CD8-positive, alpha-beta memory T cell (primary cell): Measurements from ENCODE around the gene NPHS1. TPM values are rescaled to one million over a fixed set of nuclear protein-coding genes. Genes with fewer than 3 reads are reported as not detected.
A peak's percentile ranks its signal among the peaks of the same experiment; 100 is the strongest.

ENCODE experiments used
- CTCF ChIA-PET: fragments of 350-600 bp; sonication (Branson Sonifier 250); formaldehyde crosslinking; loops from one replicate; lab custom pipeline; 2021; ENCODE audit warnings: antibody characterized with exemption; lab: Charles Lee
- POLR2A ChIA-PET: fragments of 350-600 bp; sonication (Branson Sonifier 250); formaldehyde crosslinking; loops from one replicate; lab custom pipeline; 2021; ENCODE audit warnings: antibody characterized with exemption; lab: Charles Lee
- DNase-seq, 5 donors: peaks; one replicate each; pipeline versions ENCODE4 v3.0.0 to v3.0.0-alpha.2; 2020 to 2022; ENCODE audit warnings: mixed read lengths in 1 of 5
- H3K27ac ChIP-seq: one replicate; pipeline ENCODE4 v1.7.0; 2013; ENCODE audit warnings: low read depth, mild to moderate bottlenecking, low read length, moderate library complexity
- H3K27me3 ChIP-seq: 2 replicates; pipeline ENCODE4 v1.7.0; 2013; ENCODE audit warnings: low read length, mild to moderate bottlenecking; ENCODE audit not compliant: insufficient read depth, poor library complexity, severe bottlenecking
- H3K36me3 ChIP-seq: 2 replicates; pipeline ENCODE4 v1.7.0; 2013; ENCODE audit warnings: mild to moderate bottlenecking, low read length, moderate library complexity; ENCODE audit not compliant: insufficient read depth
- H3K4me1 ChIP-seq: 2 replicates; pipeline ENCODE4 v1.7.0; 2013; ENCODE audit warnings: mild to moderate bottlenecking, low read length, moderate library complexity; ENCODE audit not compliant: insufficient read depth
- H3K4me3 ChIP-seq: 2 replicates; pipeline ENCODE4 v1.7.0; 2013; ENCODE audit warnings: mild to moderate bottlenecking, low read length
- H3K9me3 ChIP-seq: 2 replicates; pipeline ENCODE4 v1.7.0; 2013; ENCODE audit warnings: mild to moderate bottlenecking, low read length
- H3K27ac Mint-ChIP-seq, 8 donors: one replicate each; pipeline ENCODE4 v1.8.0; 2020 to 2021; ENCODE audit warnings: mixed read lengths in 8 of 8, mild to moderate bottlenecking in 6 of 8, inconsistent platforms in 3 of 8, moderate library complexity in 3 of 8
- H3K27me3 Mint-ChIP-seq, 2 donors: one replicate each; pipeline ENCODE4 v1.8.0; 2020 to 2021; ENCODE audit warnings: mixed read lengths in 2 of 2, mild to moderate bottlenecking in 1 of 2, moderate library complexity in 1 of 2
- H3K36me3 Mint-ChIP-seq, 3 donors: one replicate each; pipeline ENCODE4 v1.8.0; 2020 to 2021; ENCODE audit warnings: mixed read lengths in 3 of 3, inconsistent platforms in 1 of 3, mild to moderate bottlenecking in 1 of 3
- H3K4me1 Mint-ChIP-seq, 3 donors: one replicate each; pipeline ENCODE4 v1.8.0; 2020 to 2021; ENCODE audit warnings: mixed read lengths in 3 of 3, inconsistent platforms in 1 of 3, mild to moderate bottlenecking in 1 of 3
- H3K4me3 Mint-ChIP-seq, 7 donors: one replicate each; pipeline ENCODE4 v1.8.0; 2020 to 2021; ENCODE audit warnings: mixed read lengths in 7 of 7, mild to moderate bottlenecking in 6 of 7, moderate library complexity in 4 of 7, inconsistent platforms in 2 of 7
- H3K9me3 Mint-ChIP-seq, 5 donors: one replicate each; pipeline ENCODE4 v1.8.0; 2020 to 2022; ENCODE audit warnings: mixed read lengths in 5 of 5, mild to moderate bottlenecking in 3 of 5, moderate library complexity in 2 of 5, inconsistent platforms in 1 of 5
- polyA plus RNA-seq: library from polyadenylated mRNA; unstranded; fragments of 300-500 nt; fragmentation: Illumina TruSeq; gene quantifications from one replicate; pipeline ENCODE4 v1.2.3, GENCODE V29; 2021
- total RNA-seq, 2 experiments: library from RNA; stranded (reverse); gene quantifications; one replicate each; pipeline ENCODE4 v1.2.3, GENCODE V29; 2021

The NPHS1 gene
- total and polyA plus RNA-seq, 3 experiments from 2014 or later: not detected

GRCh38 chr19:35785339-35785627 is 67.0 kb downstream of the NPHS1 start:
- no peaks in the 10 kb centered on the region for H3K9me3 Mint-ChIP-seq
- H3K27ac ChIP-seq: no peak overlapping the region
- H3K27ac Mint-ChIP-seq: no peak overlapping the region
- H3K9me3 ChIP-seq: no peaks in the 10 kb centered on the region
- no peaks in the 10 kb centered on the region for H3K4me1 ChIP-seq
- H3K36me3 Mint-ChIP-seq: peaks cover 0 to 8% (median 4%) of the 10 kb centered on the region in 3 donors
- H3K27me3 Mint-ChIP-seq: no peaks in the 10 kb centered on the region
- no peaks in the 10 kb centered on the region for H3K27me3 ChIP-seq
- ChIA-PET POLR2A (no interaction called here), CTCF (no interaction called here)
- H3K36me3 ChIP-seq: no peaks in the 10 kb centered on the region
- no peak for DNase-seq
- peak overlapping the region in 1 of 7 donors; percentile 37 for H3K4me3 Mint-ChIP-seq
- peaks cover 0 to 2% (median 0%) of the 10 kb centered on the region in 3 donors for H3K4me1 Mint-ChIP-seq
- H3K4me3 ChIP-seq: no peak overlapping the region

GRCh38 chr19:35784503-35785338 is 67.6 kb downstream of the NPHS1 start:
- ChIA-PET CTCF (no interaction called here), POLR2A (no interaction called here)
- H3K4me3 Mint-ChIP-seq: no peak overlapping the region
- no peaks in the 10 kb centered on the region for H3K27me3 Mint-ChIP-seq
- no peak overlapping the region for H3K27ac ChIP-seq
- no peak for DNase-seq
- H3K27ac Mint-ChIP-seq: no peak overlapping the region
- H3K4me1 ChIP-seq: no peaks in the 10 kb centered on the region
- peaks cover 0 to 11% (median 4%) of the 10 kb centered on the region in 3 donors for H3K36me3 Mint-ChIP-seq
- H3K9me3 ChIP-seq: no peaks in the 10 kb centered on the region
- H3K9me3 Mint-ChIP-seq: no peaks in the 10 kb centered on the region
- H3K36me3 ChIP-seq: no peaks in the 10 kb centered on the region
- H3K4me1 Mint-ChIP-seq: peaks cover 0 to 2% (median 0%) of the 10 kb centered on the region in 3 donors
- H3K27me3 ChIP-seq: no peaks in the 10 kb centered on the region
- H3K4me3 ChIP-seq: no peak overlapping the region

DNA sequence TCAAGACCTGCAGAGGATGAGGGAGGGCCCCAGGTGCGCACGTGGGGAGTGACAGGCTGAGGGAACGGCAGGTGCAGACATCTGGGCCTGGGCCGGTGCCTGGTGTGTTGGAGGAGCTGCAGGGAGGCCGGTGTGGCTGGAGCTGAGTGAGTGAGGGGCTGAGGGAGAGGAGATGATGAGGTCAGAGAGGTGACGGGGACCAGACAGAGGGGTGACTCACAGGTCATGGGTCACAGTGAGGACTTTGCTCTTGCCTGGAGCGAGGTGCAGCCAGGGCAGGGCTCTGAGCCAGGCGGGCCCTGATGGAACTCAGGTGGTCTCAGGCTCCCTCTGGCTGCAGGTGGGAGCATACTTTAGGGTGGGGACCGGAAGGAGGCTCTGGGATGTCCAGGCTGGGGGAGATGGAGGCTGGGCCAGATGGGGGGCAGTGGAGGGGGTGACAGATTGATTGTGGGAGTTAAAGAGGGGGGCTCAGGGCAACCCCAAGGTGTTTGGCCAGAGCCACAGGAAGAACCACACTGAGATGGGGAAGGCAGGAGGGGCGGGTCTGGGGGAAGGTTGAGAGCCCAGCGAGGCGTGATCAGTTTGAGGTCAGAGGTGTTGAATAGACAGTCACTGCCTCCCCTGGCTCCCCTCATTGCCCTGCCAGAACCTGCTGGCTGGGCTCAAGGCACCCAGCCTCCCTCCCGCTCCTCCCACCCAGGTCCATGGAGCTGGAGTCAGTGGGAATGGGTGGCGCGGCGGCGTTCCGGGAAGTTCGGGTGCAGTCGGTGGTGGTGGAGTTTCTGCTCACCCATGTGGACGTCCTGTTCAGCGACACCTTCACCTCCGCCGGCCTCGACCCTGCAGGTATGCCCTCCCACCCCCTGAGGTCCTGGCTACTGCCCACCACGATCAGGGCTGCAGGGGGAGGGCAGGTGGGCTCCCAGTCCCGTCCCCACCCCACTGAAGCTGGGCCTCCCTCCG is 68.6 kb downstream of the NPHS1 start:
- H3K9me3 ChIP-seq: no peaks in the 10 kb centered on the region
- no peaks in the 10 kb centered on the region for H3K27me3 Mint-ChIP-seq
- no peaks in the 10 kb centered on the region for H3K9me3 Mint-ChIP-seq
- ChIA-PET POLR2A (no interaction called here), CTCF (no interaction called here)
- H3K4me3 ChIP-seq: no peak overlapping the region
- no peaks in the 10 kb centered on the region for H3K36me3 ChIP-seq
- H3K27ac Mint-ChIP-seq: peak overlapping the region in 3 of 8 donors; percentile 15 to 58 (median 55)
- H3K27me3 ChIP-seq: no peaks in the 10 kb centered on the region
- H3K4me1 Mint-ChIP-seq: peaks cover 0 to 2% (median 0%) of the 10 kb centered on the region in 3 donors
- DNase-seq: no peak
- peaks cover 0 to 16% (median 4%) of the 10 kb centered on the region in 3 donors for H3K36me3 Mint-ChIP-seq
- H3K4me3 Mint-ChIP-seq: no peak overlapping the region
- H3K4me1 ChIP-seq: no peaks in the 10 kb centered on the region
- no peak overlapping the region for H3K27ac ChIP-seq

GRCh38 chr19:35782589-35782988 is 69.7 kb downstream of the NPHS1 start:
- Histone ChIP-seq H3K9me3 (no peaks in the 10 kb centered on the region), H3K27me3 (no peaks in the 10 kb centered on the region), H3K4me3 (no peak overlapping the region), H3K4me1 (no peaks in the 10 kb centered on the region), H3K36me3 (no peaks in the 10 kb centered on the region), H3K27ac (no peak overlapping the region)
- peaks cover 0 to 16% (median 4%) of the 10 kb centered on the region in 3 donors for H3K36me3 Mint-ChIP-seq
- ChIA-PET POLR2A (no interaction called here), CTCF (no interaction called here)
- H3K27ac Mint-ChIP-seq: no peak overlapping the region
- no peak overlapping the region for H3K4me3 Mint-ChIP-seq
- no peaks in the 10 kb centered on the region for H3K27me3 Mint-ChIP-seq
- no peak for DNase-seq
- peaks cover 0 to 2% (median 0%) of the 10 kb centered on the region in 3 donors for H3K4me1 Mint-ChIP-seq
- no peaks in the 10 kb centered on the region for H3K9me3 Mint-ChIP-seq

DNA sequence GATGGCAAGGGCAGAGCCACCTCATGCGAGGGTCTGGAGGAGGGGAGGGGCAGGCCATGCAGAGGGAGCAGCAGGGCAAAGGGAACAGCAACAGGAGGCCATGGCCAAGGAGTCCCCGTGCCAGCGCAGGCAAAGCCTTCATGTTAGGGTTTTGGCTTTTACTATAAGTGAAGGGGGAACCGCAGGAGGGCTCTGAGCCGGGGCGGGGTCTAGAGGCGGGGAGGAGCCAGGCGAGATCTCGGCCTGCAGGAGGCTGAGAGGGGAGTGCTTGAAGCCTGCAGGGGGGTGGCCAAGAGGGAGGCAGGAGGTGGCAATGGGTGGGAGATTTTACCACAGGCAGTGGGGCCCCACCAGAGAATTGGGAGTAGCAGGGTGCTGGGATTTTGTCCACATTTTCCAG is 70.7 kb downstream of the NPHS1 start:
- Histone ChIP-seq H3K36me3 (no peaks in the 10 kb centered on the region), H3K4me1 (peaks cover under 1% of the 10 kb centered on the region), H3K27ac (no peak overlapping the region), H3K27me3 (no peaks in the 10 kb centered on the region), H3K9me3 (no peaks in the 10 kb centered on the region), H3K4me3 (no peak overlapping the region)
- ChIA-PET POLR2A (no interaction called here), CTCF (no interaction called here)
- Mint-ChIP-seq H3K36me3 (peaks cover 0 to 16% (median 4%) of the 10 kb centered on the region in 3 donors), H3K9me3 (no peaks in the 10 kb centered on the region), H3K4me1 (peaks cover 4 to 5% (median 5%) of the 10 kb centered on the region in 3 donors), H3K27ac (peak overlapping the region in 4 of 8 donors; percentile 55 to 70 (median 58)), H3K4me3 (no peak overlapping the region), H3K27me3 (no peaks in the 10 kb centered on the region)
- DNase-seq: no peak

DNA sequence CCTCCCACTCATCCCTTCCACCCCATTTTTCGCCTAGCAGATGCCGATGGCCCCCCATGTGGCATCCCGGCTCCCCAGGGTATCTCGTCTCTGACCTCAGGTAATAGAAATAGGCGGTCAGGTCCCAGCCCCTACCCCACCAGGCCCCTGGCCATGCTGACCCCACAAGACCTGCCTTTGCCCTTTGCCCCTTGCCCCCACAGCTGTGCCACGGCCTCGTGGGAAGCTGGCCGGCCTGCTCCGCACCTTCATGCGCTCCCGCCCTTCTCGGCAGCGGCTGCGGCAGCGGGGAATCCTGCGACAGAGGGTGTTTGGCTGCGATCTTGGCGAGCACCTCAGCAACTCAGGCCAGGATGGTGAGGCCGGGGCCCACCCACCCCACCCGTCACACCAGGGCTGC is 71.6 kb downstream of the NPHS1 start:
- Histone ChIP-seq H3K4me1 (peaks cover 9% of the 10 kb centered on the region), H3K36me3 (no peaks in the 10 kb centered on the region), H3K9me3 (no peaks in the 10 kb centered on the region), H3K27me3 (no peaks in the 10 kb centered on the region), H3K27ac (no peak overlapping the region), H3K4me3 (no peak overlapping the region)
- Mint-ChIP-seq H3K4me1 (peaks cover 9 to 12% (median 11%) of the 10 kb centered on the region in 3 donors), H3K4me3 (no peak overlapping the region), H3K27me3 (no peaks in the 10 kb centered on the region), H3K9me3 (no peaks in the 10 kb centered on the region), H3K36me3 (peaks cover 0 to 16% (median 4%) of the 10 kb centered on the region in 3 donors), H3K27ac (no peak overlapping the region)
- no peak for DNase-seq
- ChIA-PET CTCF (no interaction called here), POLR2A (no interaction called here)

DNA sequence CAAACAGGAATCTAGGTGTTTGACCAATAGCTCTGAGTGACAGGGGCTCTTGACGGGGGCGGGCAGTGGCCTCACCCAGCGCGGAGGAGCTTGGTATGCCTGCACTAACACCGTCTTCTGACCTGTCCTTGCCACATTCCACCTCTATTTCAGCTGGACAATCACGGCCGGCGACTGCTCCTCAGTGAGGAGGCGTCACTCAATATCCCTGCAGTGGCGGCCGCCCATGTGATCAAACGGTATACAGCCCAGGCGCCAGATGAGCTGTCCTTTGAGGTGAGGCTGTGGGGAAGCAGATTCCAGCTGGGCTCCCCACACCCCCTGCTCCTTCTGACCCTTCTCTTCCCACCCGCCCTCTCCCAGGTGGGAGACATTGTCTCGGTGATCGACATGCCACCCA is 72.2 kb downstream of the NPHS1 start:
- no peak for DNase-seq
- H3K36me3 ChIP-seq: no peaks in the 10 kb centered on the region
- no peak overlapping the region for H3K4me3 Mint-ChIP-seq
- H3K27me3 Mint-ChIP-seq: no peaks in the 10 kb centered on the region
- no peak overlapping the region for H3K27ac Mint-ChIP-seq
- peaks cover 11 to 14% (median 14%) of the 10 kb centered on the region in 3 donors for H3K4me1 Mint-ChIP-seq
- H3K27me3 ChIP-seq: no peaks in the 10 kb centered on the region
- ChIA-PET POLR2A (no interaction called here), CTCF (no interaction called here)
- no peaks in the 10 kb centered on the region for H3K9me3 Mint-ChIP-seq
- H3K27ac ChIP-seq: no peak overlapping the region
- H3K9me3 ChIP-seq: no peaks in the 10 kb centered on the region
- peaks cover 9% of the 10 kb centered on the region for H3K4me1 ChIP-seq
- H3K36me3 Mint-ChIP-seq: peaks cover 0 to 16% (median 2%) of the 10 kb centered on the region in 3 donors
- H3K4me3 ChIP-seq: no peak overlapping the region

DNA sequence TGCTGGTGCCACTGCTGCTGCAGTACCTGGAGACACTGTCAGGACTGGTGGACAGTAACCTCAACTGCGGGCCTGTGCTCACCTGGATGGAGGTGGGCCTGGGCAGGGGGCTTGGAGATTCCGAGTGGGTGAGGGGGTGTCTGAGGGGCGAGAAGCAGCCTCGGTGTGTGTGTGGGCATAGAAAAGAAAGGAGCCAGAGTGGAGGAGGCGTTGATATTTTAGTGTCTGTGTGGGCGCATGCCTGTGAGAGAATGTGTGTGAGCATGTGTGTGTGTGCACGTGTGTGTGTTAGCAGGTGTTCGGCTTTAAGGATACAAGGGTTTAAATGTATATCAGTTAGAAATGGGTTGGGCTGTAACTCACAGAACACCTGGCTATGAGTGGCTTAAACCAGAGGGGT is 73.3 kb downstream of the NPHS1 start:
- peaks cover 17% of the 10 kb centered on the region for H3K4me1 ChIP-seq
- peaks cover 0 to 16% (median 2%) of the 10 kb centered on the region in 3 donors for H3K36me3 Mint-ChIP-seq
- no peak for DNase-seq
- H3K4me1 Mint-ChIP-seq: peaks cover 20 to 23% (median 22%) of the 10 kb centered on the region in 3 donors
- H3K27ac ChIP-seq: no peak overlapping the region
- no peaks in the 10 kb centered on the region for H3K9me3 Mint-ChIP-seq
- CTCF ChIA-PET: no interaction called here
- POLR2A ChIA-PET: no interaction called here
- peak overlapping the region in 1 of 7 donors; percentile 42 for H3K4me3 Mint-ChIP-seq
- H3K27ac Mint-ChIP-seq: no peak overlapping the region
- no peaks in the 10 kb centered on the region for H3K27me3 ChIP-seq
- H3K9me3 ChIP-seq: no peaks in the 10 kb centered on the region
- no peak overlapping the region for H3K4me3 ChIP-seq
- H3K36me3 ChIP-seq: no peaks in the 10 kb centered on the region
- H3K27me3 Mint-ChIP-seq: no peaks in the 10 kb centered on the region
